ENCODE data around the gene GPR107.

GRCh38 chr9:130043654-130044623 lies 9.8 kb upstream of the GPR107 start:
- peak in 1 of 4 donors; percentile 25 for TF ChIP-seq CTCF (IDR thresholded peaks at IDR 0.05)
- no peak for TF ChIP-seq POLR2A (IDR thresholded peaks at IDR 0.05)

All from right lobe of liver (tissue), 4 donors.